ENCODE results near the gene LRRC58. TPM values are rescaled to one million over a fixed set of nuclear protein-coding genes. Genes with fewer than 3 reads are reported as not detected.
"Not testable (repeated sequence)": the region's sequence is repeated elsewhere in the genome, so short reads cannot be mapped to it uniquely, and the experiment has no call there.

Gene LRRC58
- total and polyA plus RNA-seq, 8 donors: 4.6 to 40.4 (median 12.9) TPM

- TF ChIP-seq POLR2AphosphoS5 (IDR thresholded peaks at IDR 0.05): no peak
- TF ChIP-seq POLR2A (IDR thresholded peaks at IDR 0.05): no peak
- no peak for TF ChIP-seq EP300 (IDR thresholded peaks at IDR 0.05)
- no peak for TF ChIP-seq CTCF (IDR thresholded peaks at IDR 0.05)
- DNase-seq: no peak
- intact Hi-C loops (cut with DNase I; ENCODE audit: low total_unique reads): no loop called here
Measured at GRCh38 chr3:120298996-120299395, 50.2 kb downstream of the LRRC58 start.

GRCh38 chr3:120291552-120291951, 57.6 kb downstream of the LRRC58 start:
- H3K4me1 ChIP-seq; H3K4me3 ChIP-seq; intact Hi-C loops (cut with DNase I; ENCODE audit: low total_unique reads); H3K27ac ChIP-seq; DNase-seq; H3K36me3 ChIP-seq: not testable (repeated sequence)
- 51 to 72% (median 63%) methylated on average over 2 of the region's 2 CpGs for WGBS, 5 donors
- H3K9me3 ChIP-seq: peaks cover 0 to 18% (median 12%) of the 10 kb centered on the region in 4 donors
- H3K27me3 ChIP-seq: peaks cover 0 to 12% (median 0%) of the 10 kb centered on the region in 3 donors

More at GRCh38 chr3:120298996-120299395, 50.2 kb downstream of the LRRC58 start:
- no peak overlapping the region for H3K4me3 ChIP-seq
- no peaks in the 10 kb centered on the region for H3K4me1 ChIP-seq
- H3K27me3 ChIP-seq: no peaks in the 10 kb centered on the region
- peaks cover 0 to 3% (median 0%) of the 10 kb centered on the region in 4 donors for H3K9me3 ChIP-seq
- no peak overlapping the region for H3K27ac ChIP-seq
- H3K36me3 ChIP-seq: no peaks in the 10 kb centered on the region

DNA sequence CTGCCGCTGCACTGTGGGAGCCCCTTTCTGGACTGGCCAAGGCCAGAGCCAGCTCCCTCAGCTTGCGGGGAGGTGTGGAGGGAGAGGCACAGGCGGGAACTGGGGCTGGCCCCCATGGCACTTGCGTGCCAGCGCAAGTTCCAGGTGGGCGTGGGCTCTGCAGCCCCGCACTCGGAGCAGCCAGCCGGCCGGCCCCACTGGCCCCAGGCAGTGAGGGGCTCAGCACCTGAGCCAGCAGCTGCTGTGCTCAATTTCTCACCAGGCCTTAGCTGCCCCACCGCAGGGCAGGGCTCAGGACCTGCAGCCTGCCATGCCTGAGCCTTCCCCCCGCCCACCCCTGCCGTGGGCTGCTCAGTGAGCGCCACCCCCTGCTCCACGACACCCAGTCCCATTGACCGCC, 59.5 kb downstream of the LRRC58 start:
- no peak for DNase-seq

GRCh38 chr3:120286465-120286864, 62.7 kb downstream of the LRRC58 start:
- peaks cover 7 to 14% (median 10%) of the 10 kb centered on the region in 4 donors for H3K4me1 ChIP-seq
- H3K9me3 ChIP-seq: no peaks in the 10 kb centered on the region
- peaks cover 0 to 32% (median 8%) of the 10 kb centered on the region in 3 donors for H3K27me3 ChIP-seq
- WGBS, 5 donors: 38 to 63% (median 43%) methylated on average over 2 of the region's 2 CpGs
- no peak overlapping the region for H3K27ac ChIP-seq
- H3K36me3 ChIP-seq: no peaks in the 10 kb centered on the region
- intact Hi-C loops (cut with DNase I; ENCODE audit: low total_unique reads): no loop called here
- TF ChIP-seq EP300 (IDR thresholded peaks at IDR 0.05) (no peak), POLR2A (IDR thresholded peaks at IDR 0.05) (no peak), POLR2AphosphoS5 (IDR thresholded peaks at IDR 0.05) (no peak), CTCF (IDR thresholded peaks at IDR 0.05) (no peak)
- H3K4me3 ChIP-seq: no peak overlapping the region
- DNase-seq: peak in 1 of 2 donors; percentile 20

More for the DNA sequence above, 59.5 kb downstream of the LRRC58 start:
- WGBS, 5 donors: 87 to 97% (median 93%) methylated on average over 6 to 16 of the region's 16 CpGs
- peaks cover 0 to 18% (median 12%) of the 10 kb centered on the region in 4 donors for H3K9me3 ChIP-seq
- no peak for TF ChIP-seq EP300 (IDR thresholded peaks at IDR 0.05)
- TF ChIP-seq POLR2AphosphoS5 (IDR thresholded peaks at IDR 0.05): no peak
- no peak for TF ChIP-seq CTCF (IDR thresholded peaks at IDR 0.05)
- no peak for TF ChIP-seq POLR2A (IDR thresholded peaks at IDR 0.05)
- no peak overlapping the region for H3K27ac ChIP-seq
- no peaks in the 10 kb centered on the region for H3K36me3 ChIP-seq
- H3K4me3 ChIP-seq: no peak overlapping the region
- intact Hi-C loops (cut with DNase I; ENCODE audit: low total_unique reads): no loop called here
- peaks cover 0 to 22% (median 8%) of the 10 kb centered on the region in 3 donors for H3K27me3 ChIP-seq
- H3K4me1 ChIP-seq: peaks cover 7 to 10% (median 9%) of the 10 kb centered on the region in 4 donors

DNA sequence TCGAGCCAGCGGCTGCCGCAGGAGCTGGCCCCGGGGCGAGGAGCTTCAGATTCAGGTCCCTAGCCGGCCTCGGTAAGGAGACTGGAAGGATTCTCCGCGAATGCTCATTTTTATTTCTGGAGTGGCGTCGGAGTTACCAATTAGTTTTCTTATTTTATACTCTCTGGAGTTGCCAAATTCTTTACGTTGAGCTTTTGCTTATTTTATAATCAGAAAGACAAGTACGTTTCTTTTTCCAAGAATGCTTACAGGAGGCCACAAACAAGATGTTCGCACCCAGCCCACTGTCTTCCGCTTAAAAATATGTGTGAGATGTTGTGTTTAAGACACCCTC, 63.7 kb downstream of the LRRC58 start:
- TF ChIP-seq CTCF (IDR thresholded peaks at IDR 0.05): no peak
- no peak for TF ChIP-seq POLR2A (IDR thresholded peaks at IDR 0.05)
- no peak for TF ChIP-seq EP300 (IDR thresholded peaks at IDR 0.05)
- no peak for TF ChIP-seq POLR2AphosphoS5 (IDR thresholded peaks at IDR 0.05)
- H3K27ac ChIP-seq: peak overlapping the region in 1 of 5 donors; percentile 38
- H3K4me1 ChIP-seq: peaks cover 7 to 14% (median 10%) of the 10 kb centered on the region in 4 donors
- peak overlapping the region; percentile 49 to 55 (median 52) for H3K4me3 ChIP-seq
- intact Hi-C loops (cut with DNase I; ENCODE audit: low total_unique reads): no loop called here
- H3K36me3 ChIP-seq: no peaks in the 10 kb centered on the region
- H3K27me3 ChIP-seq: peaks cover 0 to 32% (median 8%) of the 10 kb centered on the region in 3 donors
- H3K9me3 ChIP-seq: no peaks in the 10 kb centered on the region
- WGBS, 5 donors: 38 to 48% (median 40%) methylated on average over 12 to 15 of the region's 15 CpGs
- DNase-seq: no peak

All from stomach (tissue), 9 donors.